Purkinje cell (primary cell): Measurements from ENCODE around the gene PADI6. TPM values are rescaled to one million over a fixed set of nuclear protein-coding genes. Genes with fewer than 3 reads are reported as not detected.

Experiments
- polyA plus RNA-seq: library from polyadenylated mRNA; unstranded; fragments of >200 nt; fragmentation: Nextera tagmentation; gene quantifications from 2 replicates; pipeline ENCODE4 v1.2.1, GENCODE V29; 2014

PADI6 gene
- polyA plus RNA-seq: not detected in 2 replicates

DNA sequence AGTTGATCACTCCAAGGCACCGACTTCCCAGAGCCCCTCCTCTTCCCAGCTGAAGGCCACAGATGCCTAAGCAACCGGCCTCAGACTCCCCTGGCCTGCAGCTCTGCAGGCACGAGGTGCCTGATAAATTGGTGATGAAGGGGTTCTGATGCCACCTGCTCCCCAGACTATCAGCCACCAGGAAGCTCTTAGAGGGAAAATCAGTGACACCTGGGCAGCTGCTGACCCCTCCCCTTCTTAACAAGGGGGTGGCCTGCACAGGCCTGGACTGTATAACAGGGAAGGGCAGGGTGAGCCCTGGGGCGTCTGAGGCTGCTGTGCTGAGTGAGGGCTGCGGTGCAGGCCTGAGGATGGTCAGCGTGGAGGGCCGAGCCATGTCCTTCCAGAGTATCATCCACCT lies at the start of gene PADI6:
Gene PADI6, plus strand, starts transcription at position 301 of the 400 bp plus-strand sequence. Its CDS starts 50 bp downstream, at position 351.

DNA sequence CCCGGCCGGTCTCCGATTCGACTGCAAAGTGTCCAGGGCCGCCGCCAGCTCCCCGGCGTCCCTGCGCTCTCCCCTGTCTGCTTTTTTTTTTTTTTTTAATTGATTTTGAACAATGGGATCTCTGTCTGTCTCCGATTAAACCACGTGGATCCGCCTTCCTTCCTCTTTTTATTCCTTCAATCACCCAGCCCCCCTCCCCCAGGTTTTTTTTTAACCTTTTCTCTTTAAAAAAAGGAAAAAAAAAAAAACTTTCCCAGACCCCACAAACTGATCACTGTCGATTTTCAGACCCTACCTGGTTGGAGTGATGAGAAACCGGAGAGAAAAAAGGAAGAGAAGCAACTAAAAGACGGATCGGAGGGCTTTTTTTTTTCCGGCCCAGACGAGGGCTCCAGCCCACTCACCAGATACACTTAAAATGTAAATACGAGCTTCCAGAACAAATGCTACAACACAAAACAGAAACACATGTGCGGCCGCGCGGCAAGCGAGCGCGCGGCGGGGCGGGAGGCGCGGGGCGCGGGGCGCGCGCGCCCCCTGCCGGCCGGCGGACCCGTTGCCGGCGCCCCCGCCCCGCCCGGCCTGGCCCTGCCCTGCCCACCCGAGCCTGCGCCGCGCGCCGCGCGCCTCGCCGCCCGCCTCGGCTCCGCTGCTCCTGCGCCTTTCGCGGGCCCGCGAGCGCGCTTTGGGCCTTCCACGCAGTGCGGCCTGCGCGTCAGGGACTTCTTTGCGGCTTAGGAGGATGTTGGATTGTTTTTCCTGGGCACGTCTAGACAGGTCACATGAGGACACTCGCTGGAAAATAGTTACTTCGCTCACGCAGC lies 67.5 kb downstream of the PADI6 start, which contains the start of gene RCC2:
Gene RCC2, minus strand, starts transcription at position 428 of the 824 bp plus-strand sequence. CDS start 1,163 bp downstream, outside the sequence.

Other genes starting within 250 kb of the PADI6 start
- gene PADI1, start 167.1 kb upstream of the PADI6 start, polyA plus RNA-seq: not detected in 2 replicates
- gene PADI3, start 123.1 kb upstream of the PADI6 start, polyA plus RNA-seq: not detected in 2 replicates
- 1.2 TPM in 1 of 2 replicates, not detected in the other for gene PADI4, start 64.0 kb upstream of the PADI6 start, polyA plus RNA-seq
- gene RCC2, start 67.5 kb downstream of the PADI6 start, polyA plus RNA-seq: 0.83 and 2.0 TPM in 2 replicates
- gene ARHGEF10L, start 167.5 kb downstream of the PADI6 start, polyA plus RNA-seq: 1.2 and 3.6 TPM in 2 replicates